Fibroblast of skin of abdomen (primary cell): Measurements from ENCODE around the gene PLAC8. TPM values are rescaled to one million over a fixed set of nuclear protein-coding genes. Genes with fewer than 3 reads are reported as not detected.
"Not testable (repeated sequence)": the region's sequence is repeated elsewhere in the genome, so short reads cannot be mapped to it uniquely, and the experiment has no call there.

Experiments
- DNase-seq: peaks from one replicate; pipeline ENCODE4 v3.0.0-alpha.2; 2013
- polyA plus RNA-seq, 2 experiments: library from polyadenylated mRNA; unstranded; fragments of 120-200 nt; gene quantifications; one replicate each; pipeline ENCODE4 v1.2.1, GENCODE V29; 2013; ENCODE audit not compliant: insufficient read length in 2 of 2

The PLAC8 gene, protein sequence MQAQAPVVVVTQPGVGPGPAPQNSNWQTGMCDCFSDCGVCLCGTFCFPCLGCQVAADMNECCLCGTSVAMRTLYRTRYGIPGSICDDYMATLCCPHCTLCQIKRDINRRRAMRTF
- polyA plus RNA-seq (2013, experiment 1 of 2; ENCODE audit: insufficient read length): 0.66 TPM
- polyA plus RNA-seq (2013, experiment 2 of 2; ENCODE audit: insufficient read length): 0.36 TPM

DNA sequence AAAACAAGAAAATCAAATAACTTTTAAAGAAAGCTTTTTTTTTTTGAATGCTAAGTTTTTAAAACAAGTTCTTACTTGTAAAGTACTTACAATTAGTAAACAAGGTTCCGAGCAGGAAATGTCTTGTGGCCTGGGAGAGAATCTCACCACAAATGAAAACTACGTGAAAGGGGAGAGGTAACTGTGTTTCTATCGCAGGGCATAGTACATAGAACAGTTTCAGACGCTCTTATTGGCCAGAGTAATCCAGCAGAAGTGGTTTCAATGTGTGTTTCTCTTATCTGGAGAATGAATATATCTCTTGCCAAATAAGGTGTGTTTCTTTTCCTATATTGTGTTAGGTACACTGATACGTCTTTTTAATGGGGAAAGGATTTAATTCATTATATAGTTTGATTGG, at the start of gene PLAC8:
Gene PLAC8, minus strand, starts transcription at position 154 of the 400 bp plus-strand sequence. CDS start 6,808 bp downstream, outside the sequence.
- no peak for DNase-seq

DNA sequence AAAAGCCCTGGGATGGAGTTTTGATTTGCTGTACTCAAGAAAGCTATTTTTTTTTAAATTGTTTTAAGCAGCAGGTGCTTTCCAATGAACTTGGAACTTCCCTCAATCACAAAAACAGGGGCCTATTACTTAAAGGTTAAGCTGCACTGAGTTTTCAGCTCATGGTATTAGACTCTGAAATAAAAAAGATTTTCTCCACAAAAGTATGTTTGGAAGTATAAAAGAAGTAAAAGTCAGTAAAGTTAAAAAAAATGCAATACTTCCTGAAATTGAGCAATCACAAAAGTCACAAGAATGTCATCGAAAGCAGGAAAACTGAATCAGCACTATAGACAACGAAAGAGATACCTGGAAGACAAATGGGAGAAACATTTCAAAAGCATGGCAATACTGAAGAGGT, 38.9 kb upstream of the PLAC8 start:
- DNase-seq: no peak

DNA sequence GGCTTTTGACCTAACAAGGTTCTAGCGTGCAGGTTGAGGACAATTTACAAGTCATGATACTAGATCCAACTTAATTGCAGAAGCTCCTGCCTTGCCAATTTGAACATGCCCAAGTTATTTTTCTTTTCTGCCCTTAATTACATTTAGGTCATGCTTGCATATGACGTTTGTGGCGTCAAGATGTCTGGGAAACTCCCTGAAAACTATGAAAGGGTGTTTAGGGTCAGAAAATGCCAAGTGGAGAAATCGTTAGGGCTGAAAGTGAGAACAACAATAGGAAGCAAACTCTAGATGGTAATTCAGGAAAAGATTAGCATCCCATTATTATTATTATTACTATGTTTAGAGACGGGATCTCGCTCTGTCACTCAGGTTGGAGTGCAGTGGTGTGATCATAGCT, 38.2 kb upstream of the PLAC8 start:
- DNase-seq: no peak

DNA sequence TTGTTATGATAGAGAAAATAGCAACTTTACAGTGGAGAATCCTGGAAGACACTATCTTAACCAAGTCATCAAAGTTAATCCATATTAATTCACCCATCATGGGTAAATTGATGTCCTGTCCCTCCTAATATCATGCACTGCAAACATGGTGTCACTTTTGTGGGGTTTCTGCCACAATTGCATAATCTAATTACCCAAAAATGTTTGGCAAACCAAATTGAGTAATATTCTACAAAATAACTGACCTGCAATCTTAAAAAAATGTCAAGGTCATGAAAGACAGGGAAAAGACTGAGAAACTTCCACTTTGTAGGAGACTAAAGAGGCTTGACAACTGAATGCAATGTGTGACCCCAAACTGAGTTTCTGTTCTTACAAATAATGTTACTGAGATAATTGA, 37.1 kb upstream of the PLAC8 start:
- no peak for DNase-seq

DNA sequence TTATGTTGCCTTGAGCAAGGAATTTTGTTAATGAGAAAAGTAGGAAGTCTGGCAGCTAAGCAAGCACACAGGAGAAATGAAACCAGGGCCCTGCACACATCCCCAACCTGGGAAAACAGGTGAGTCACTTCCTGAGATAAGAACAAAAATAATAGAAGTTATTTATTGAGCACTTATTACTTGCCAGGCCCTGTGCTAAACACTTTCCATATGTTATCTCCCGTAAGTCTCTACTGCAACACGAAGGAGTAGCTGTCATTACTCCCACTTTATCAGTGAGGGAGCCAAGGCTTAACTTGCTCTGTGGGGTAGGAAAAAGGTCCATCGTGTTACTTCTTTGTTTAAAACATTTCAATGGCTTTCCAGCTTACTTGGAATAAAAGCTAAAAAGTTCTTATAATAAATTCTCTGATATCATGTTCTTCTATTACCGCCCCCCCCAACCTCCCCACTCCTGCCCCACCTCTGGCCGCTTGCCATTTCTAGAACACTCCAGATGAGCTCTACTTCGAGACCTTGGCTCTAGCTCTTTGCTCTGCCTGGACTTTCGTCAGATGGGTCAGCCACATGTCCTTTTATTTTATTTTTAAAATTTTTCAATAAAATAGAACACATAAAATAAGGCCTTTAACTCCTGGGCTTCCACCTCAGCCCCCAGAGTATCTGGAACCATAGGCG, 36.3 kb upstream of the PLAC8 start:
- peak; percentile 4 for DNase-seq

DNA sequence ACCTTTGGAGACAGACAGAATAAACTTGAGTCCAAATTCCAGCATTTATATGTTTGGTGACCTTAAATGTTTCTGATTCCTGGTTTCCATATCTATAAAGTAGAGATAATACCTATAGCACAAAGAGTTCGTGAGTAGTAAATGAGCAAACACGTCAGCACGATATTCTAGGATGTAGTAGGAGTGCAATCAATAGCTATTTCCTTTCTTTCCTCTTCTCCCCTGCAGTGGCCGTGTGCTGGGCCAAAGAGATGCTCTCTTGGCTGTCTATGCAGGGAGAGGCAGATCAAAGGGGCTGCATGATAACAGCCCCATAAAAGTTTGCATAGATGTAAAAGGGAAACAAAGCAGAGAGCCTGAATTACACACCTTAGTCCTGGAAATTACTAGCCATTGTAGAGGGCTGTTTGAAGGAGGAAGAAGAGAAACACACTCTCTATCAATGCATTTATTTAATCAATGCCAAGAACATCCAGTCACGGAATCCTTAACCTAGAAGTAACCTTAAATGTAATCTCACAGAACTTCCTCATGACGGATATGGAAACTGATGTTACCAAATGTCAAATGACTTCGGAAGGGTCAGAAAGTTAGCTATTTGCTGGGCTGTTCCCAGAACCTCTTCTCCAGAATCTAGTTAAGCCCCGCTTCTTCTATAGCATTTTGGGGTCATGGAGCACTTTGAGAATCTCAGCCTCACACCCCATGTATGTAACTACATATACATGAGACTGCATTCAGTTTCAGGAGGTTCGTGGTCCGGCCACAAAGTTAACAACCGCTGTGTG, 35.5 kb upstream of the PLAC8 start:
- no peak for DNase-seq

DNA sequence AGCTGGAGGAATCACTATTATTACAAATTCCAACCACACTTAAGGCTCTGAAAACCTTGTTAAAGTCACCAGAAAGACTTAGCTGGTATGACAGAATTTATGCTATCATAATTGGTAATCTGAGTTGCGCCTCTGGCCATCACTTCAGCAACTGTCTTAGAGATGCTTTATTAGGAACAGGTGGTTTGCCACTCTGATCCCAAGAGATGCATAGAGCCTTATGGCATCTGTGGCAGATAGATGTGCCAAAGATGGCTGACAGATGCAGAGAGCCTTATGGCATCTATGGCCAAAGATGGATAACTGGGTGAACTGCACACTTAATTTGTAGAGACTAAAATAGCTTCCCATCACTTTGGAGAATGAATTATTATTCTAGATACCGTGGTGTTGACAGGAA, 32.3 kb upstream of the PLAC8 start:
- no peak for DNase-seq

DNA sequence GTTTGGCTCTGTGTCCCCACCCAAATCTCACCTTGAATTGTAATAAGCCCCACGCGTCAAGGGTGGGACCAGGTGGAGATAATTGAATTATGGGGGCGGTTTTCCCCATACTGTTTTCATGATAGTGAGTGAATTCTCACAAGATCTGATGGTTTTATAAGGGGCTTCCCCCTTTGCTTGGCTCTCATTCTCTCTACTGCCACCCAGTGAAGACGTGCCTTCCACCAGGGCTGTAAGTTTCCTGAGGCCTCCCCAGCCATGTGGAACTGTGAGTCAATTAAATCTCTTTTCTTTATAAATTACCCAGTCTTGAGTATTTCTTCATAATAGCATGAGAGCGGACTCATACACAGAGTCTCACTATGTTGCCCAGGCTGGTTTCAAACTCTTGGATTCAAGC, 31.2 kb upstream of the PLAC8 start:
- not testable (repeated sequence) for DNase-seq

DNA sequence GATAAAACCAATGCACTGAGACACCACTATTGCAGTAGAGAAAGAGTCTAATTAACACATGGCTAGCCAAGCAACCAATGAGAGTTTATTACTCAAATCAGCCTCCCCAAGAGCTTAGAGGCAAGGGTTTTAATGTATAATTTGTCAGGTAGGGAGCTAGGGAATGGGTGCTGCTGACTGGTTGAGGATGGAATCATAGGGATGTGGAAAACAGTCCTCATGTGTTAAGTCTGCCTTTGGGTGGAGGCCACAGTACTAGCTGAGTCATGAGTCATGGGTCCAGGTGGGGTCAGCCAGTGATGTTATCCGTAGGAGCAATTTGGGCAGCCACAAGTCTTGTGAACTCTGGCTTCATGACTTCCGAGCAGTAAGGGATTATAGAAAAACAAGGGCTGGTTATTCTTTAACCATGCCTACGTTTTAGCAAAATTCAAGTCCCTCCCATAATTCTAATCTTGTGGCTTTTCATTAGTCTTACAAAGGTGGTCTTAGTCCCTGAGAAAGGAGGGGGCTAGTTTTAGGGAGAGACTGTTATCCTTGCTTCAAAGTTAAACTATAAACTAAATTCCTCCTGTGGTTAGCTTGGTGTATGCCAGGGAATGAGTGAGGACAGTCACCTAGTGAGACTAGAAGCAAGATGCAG, 25.1 kb upstream of the PLAC8 start:
- no peak for DNase-seq

DNA sequence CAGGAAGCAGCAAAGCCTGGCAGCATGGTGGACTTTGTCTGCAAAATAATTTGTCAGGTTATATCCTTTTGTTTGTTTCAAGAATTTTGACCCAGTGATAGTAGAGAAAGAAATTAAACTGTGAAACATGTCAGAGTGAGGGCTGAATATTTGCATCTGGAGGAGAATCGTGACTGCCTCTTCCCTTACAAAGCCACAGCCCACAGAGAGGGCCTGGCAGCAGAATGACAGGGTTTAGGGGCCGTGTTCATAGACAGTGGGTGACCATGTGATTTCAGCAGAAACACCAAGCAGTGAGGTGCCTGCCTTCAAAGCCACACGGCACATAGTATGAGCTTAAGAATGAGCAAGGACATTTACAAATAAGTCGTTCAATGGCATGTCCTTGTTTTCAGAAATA, 24.4 kb upstream of the PLAC8 start:
- DNase-seq: no peak

DNA sequence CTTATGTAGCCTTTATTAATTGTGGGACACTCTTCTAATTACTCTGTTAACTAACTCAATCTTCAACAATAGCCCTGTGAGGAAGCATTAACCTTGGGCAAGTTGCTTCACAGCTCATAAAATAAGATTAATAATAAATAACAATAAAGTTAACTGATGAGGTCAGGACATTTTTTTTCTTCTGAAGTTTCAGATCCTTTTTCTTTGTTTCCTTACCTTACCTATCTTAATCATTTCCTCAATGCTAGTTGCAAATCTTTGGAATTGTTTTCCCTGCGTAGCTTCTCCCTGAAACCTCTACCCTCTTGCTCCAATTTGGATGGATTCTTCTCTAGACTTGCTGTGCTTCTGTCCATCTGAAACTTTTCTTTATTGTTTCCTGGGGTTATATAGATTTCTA, 17.5 kb upstream of the PLAC8 start:
- DNase-seq: no peak

DNA sequence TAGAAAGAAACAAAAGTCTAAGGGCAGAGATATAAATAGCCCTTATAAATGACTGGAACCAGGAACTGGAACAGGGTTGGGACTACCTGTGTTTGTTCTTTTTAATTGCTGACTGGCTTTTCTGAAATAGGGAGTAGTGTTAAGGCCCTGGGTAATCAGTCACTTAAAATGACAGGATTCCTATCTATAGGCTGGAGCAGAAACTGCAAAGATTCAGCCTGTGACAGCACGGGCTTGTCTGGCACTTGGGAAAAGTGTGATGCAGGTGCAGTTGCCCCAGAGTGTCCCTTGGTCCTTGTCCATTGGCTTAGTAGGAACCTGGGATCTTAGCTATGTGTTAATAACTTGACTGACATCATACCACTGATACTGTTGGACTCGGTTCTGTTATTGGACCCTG, 14.7 kb upstream of the PLAC8 start:
- no peak for DNase-seq

DNA sequence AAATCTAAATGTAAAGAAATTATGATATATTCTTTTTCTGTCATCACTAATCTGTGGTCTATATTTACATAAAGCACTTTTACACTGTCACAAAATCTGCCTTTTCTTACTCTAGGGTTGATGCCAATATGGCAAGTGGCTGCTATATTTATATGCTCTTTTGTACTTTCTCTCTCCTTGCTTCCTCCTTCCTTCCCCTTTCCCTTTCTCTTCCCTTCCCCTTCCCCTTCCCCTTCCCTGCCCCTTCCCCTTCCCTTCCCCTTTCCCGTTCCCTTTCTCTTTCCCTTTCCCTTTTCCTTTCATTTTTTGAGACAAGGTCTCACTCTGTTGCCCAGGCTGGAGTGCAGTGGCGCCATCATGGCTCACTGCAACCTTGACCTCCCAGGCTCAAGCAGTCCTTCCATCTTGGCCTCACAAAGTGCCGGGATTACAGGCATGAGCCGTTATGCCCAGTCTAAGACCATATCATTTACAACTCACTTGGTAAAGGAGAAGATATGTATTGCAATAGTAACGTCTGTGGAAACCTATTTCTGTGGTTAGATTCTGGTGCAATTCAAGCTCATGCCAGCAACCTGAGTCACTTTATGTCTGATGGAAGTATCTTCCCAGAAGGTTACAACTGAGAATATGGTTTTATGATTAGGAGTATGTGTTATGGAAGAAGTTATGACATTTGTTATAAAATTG, 13.9 kb upstream of the PLAC8 start:
- peak; percentile 88 for DNase-seq

DNA sequence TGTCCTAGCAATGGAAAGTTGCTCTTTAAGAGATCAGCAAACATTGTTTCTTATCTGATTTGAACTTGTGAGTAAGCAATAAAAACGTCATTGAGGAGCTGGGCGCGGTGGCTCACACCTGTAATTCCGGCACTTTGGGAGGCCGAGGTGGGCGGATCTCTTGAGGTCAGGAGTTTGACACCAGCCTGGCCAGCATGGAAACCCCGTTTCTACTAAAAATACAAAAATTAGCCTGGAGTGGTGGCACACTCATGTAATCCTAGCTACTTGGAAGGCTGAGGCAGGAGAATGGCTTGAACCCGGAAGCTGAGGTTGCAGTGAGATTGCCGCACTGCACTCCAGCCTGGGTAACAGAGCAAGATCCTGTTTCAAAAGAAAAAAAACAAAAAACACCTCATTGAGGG, 11.2 kb upstream of the PLAC8 start:
- DNase-seq: no peak

DNA sequence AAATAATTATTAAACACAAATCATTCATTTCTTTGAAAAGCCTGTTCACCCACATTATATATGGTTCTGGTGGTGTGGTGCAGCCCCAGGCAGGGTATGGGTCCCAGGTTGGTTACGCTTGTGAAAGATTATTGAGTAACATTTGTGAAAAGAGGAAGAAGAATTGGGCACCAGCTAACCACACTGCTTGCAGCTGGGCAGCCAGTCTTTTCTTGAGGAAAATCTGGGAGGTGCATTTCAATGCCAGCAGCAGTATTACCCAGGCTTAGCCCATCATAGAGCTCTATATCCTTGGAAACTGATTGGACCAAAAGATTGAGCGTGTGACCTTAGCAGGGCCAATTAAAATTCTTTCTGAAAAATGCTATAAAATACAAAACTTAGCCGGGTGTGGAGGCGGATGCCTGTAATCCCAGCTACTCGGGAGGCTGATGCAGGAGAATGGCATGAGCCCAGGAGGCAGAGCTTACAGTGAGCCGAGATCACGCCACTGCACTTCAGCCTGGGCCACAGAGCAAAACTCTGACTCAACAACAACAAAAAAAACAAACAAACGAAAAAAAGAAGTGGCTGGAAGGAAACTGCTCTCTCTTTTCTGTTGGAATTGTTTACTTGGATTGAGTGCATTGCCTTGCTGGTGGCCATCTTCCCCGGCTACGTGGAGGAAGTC, 9.7 kb upstream of the PLAC8 start:
- DNase-seq: no peak

DNA sequence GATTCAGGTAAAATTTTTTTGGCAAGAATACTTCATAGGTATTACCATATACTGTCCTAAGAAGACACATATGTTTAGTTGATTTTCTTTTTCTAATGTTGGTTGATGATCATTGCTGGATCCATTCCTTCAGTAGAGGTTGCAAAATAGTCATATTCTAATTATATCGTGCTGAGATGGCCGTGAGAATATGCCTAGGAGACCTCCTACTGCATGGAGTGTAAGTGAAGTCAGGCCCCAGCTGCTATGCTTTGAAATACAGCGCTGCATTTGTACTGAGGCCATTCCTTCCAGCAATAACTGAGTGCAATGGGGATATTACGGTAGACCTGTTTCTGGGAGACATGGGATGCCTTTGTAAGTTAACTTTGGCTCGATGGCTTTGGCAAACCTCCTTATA, 6.7 kb upstream of the PLAC8 start:
- DNase-seq: no peak

DNA sequence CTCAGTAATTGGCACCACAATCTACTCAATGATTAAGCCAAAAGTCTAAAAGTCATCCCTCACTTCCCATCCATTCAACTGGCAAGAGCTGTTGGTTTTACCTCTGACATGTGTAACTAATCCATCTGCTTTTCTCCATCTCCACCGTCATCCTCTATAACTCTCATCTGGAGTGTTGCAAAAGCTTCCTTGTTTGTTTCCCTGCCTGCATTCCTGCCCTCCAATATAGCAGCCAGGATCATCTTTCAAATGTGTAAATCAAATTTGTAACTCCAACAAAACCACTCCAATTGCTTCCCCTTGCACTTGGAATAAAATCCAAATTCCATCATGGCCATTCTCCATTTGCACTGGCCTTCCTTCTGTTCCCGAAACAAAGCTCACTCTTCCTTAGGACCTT, 4.3 kb upstream of the PLAC8 start:
- DNase-seq: peak; percentile 53

DNA sequence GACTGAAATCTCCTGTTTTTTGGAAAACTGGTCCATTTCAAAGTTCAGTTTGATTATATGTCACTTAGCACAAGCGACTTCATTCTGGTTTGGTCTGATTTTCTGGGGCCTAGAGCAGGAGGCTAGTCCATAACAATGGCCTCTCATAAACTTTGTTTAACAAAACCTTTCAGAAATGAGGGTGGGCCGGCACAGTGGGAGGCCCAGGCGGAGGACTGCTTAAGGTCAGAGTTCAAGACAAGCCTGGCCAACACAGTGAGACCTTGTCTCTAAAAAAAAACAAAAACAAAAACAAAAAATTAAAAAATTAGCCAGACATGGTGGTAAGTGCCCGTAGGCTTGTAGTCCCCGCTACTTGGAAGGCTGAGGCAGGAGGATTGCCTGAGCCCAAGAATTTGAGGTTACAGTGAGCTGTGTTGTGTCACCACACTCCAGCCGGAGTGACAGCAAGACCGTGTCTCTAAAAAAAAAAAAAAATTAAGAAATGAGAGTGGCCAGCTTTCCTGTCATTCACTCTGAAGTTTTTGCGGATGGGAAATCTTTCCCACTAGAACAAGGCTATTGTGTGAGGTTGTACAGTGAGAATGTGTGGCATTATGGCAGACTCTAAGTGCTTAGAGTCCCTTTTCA, 1.2 kb upstream of the PLAC8 start:
- DNase-seq: no peak

DNA sequence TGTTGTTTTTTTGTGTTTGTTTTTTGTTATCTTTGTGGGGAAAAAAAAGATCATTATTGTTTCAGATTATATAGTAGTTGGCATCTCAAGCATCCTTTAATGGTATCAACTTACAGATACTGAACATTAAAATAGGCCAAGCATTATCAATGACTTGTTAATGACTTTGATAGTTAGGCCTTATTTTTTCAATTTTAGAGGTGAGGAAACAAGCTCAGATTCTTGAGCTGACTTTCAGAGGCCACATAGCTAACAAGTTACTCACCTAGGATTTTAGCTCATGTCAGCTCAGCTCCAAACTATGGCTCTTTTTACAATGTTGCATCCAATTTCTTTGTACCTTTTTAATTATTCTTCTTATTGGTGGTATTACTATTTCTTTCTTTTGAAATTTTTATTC, 471 bp upstream of the PLAC8 start:
- DNase-seq: peak; percentile 65

DNA sequence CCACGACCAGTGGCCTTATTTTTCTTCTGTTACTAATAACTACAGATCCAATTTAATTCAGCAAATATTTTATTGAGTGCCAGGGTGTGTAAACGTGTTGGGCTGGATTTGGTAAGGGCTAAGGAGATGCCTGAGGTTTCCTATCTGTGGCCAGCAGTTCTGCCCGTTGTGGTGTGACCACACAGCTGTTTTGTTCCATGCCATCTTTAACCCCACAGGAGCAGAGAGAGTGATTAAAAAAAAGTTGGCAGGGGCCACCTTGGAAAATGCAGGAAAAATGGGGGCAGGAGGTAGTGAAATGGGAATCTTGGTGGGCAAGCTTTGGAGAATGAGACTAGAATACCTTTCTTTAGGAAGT, 1.1 kb downstream of the PLAC8 start:
- no peak for DNase-seq

DNA sequence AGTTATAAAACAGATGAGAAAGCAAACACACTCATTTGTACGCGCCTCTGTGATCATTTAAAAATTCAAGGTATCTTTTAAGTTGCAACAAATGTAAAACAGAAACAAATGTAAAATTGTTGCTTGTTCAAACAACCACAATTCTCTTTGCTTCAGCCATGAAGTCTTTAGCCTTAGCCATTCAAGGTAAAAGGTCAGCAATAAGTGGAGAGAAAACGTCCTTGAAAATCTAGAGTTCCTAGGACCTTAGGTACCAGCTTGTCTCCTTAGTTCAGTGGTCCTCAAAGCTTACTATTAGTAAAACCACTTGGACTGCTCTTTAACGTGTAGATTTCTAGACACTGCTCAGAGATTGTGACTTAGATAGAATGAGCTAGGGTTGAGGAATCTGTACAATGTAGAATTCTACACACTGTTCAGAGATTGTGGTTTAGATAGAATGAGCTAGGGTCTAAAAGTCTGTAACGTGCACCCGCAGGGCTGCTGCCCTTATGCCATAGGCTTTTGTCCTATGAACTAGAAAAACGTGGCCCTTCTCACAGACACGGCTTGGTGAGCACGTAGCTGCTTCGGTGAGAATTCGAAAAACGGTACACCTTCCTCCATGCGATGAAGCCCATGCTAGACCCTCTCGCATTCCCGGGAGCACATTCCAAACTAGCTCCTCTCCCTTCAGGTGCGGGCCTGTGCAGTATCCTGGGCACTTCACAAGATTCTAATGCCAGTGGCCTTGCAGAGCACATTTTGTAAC, 1.7 kb downstream of the PLAC8 start:
- DNase-seq: peak; percentile 59
